ENCODE results near the gene TACC2. TPM values are rescaled to one million over a fixed set of nuclear protein-coding genes. Genes with fewer than 3 reads are reported as not detected.

TACC2 gene
- total RNA-seq, 2 experiments from 2014 or later: not detected

- CTCF ChIA-PET (ENCODE audit: unreplicated experiment): no interaction called here
- H2AFZ ChIP-seq (ENCODE audit: low read length): no peak overlapping the region
- H4K20me1 ChIP-seq (ENCODE audit: insufficient read depth, low read length): no peaks in the 10 kb centered on the region
- H3K4me3 ChIP-seq (ENCODE audit: low read depth, low read length, poor library complexity, severe bottlenecking): no peak overlapping the region
- no peak overlapping the region for H3K4me2 ChIP-seq (ENCODE audit: low read length)
- H3K9me2 ChIP-seq (ENCODE audit: insufficient read depth, low read length): no peaks in the 10 kb centered on the region
- H3K79me2 ChIP-seq (ENCODE audit: insufficient read depth, low read depth, low read length): no peaks in the 10 kb centered on the region
- H3K4me1 ChIP-seq (ENCODE audit: insufficient read depth, low read length, poor library complexity, severe bottlenecking): peaks cover 23% of the 10 kb centered on the region
- no peaks in the 10 kb centered on the region for H3K36me3 ChIP-seq (ENCODE audit: insufficient read depth, low read length)
- no peak for TF ChIP-seq EZH2phosphoT487 (IDR thresholded peaks at IDR 0.05; ENCODE audit: borderline replicate concordance, low read depth, low read length)
- peaks cover 13% of the 10 kb centered on the region; the same call in 1 of the 2 replicates for H3K9me3 ChIP-seq (ENCODE audit: low read length)
- DNase-seq (ENCODE audit: low spot score): no peak
- no peak overlapping the region for H3K27ac ChIP-seq (ENCODE audit: low read depth, low read length, poor library complexity, severe bottlenecking)
- POLR2A ChIA-PET: interaction anchor here (0.7 to 1.3 kb wide), 4 partner anchors 12 to 121 kb away, joined by 3 to 5 read pairs (median 3); no protein-coding TSS in a partner anchor
- intact Hi-C loops (cut with micrococcal nuclease; ENCODE audit: unreplicated experiment): no loop called here
- BruUV-seq (replicated peaks): no TSS peak
Observed at GRCh38 chr10:122302315-122302714, 313.4 kb downstream of the TACC2 start.

GRCh38 chr10:122303271-122304053 lies 314.5 kb downstream of the TACC2 start:
- BruUV-seq (replicated peaks): no TSS peak
- POLR2A ChIA-PET: interaction anchor here (0.5 to 0.6 kb wide), 2 partner anchors 71 to 83 kb away, joined by 3 read pairs; no protein-coding TSS in a partner anchor
- intact Hi-C loops (cut with micrococcal nuclease; ENCODE audit: unreplicated experiment): no loop called here
- Histone ChIP-seq H3K79me2 (ENCODE audit: insufficient read depth, low read depth, low read length) (no peaks in the 10 kb centered on the region), H2AFZ (ENCODE audit: low read length) (no peak overlapping the region), H3K4me2 (ENCODE audit: low read length) (no peak overlapping the region), H4K20me1 (ENCODE audit: insufficient read depth, low read length) (no peaks in the 10 kb centered on the region), H3K9me2 (ENCODE audit: insufficient read depth, low read length) (no peaks in the 10 kb centered on the region), H3K9me3 (ENCODE audit: low read length) (peaks cover 13% of the 10 kb centered on the region; the same call in 1 of the 2 replicates), H3K4me3 (ENCODE audit: low read depth, low read length, poor library complexity, severe bottlenecking) (no peak overlapping the region), H3K27ac (ENCODE audit: low read depth, low read length, poor library complexity, severe bottlenecking) (no peak overlapping the region), H3K36me3 (ENCODE audit: insufficient read depth, low read length) (no peaks in the 10 kb centered on the region), H3K4me1 (ENCODE audit: insufficient read depth, low read length, poor library complexity, severe bottlenecking) (peaks cover 34% of the 10 kb centered on the region)
- DNase-seq (ENCODE audit: low spot score): no peak
- no peak for TF ChIP-seq EZH2phosphoT487 (IDR thresholded peaks at IDR 0.05; ENCODE audit: borderline replicate concordance, low read depth, low read length)
- no peak for TF ChIP-seq CTCF (conservative IDR thresholded peaks at IDR 0.05; ENCODE audit: low read length)
- CTCF ChIA-PET (ENCODE audit: unreplicated experiment): no interaction called here

Small RNA genes lying within 50 kb of the gene (small RNA-seq; reads per million reads assigned to genes)
- not detected for gene RF02219

Other genes with a start within 250 kb of the TACC2 start
- gene ATE1, start 61.1 kb upstream of the TACC2 start, total RNA-seq (2014; rRNA removed; shearing (Covaris generic)): 14.8 and 17.8 TPM in 2 replicates
- 44.7 and 45.2 TPM in 2 replicates for gene ATE1, start 61.1 kb upstream of the TACC2 start, total RNA-seq (2022)
- gene NSMCE4A, start 13.9 kb upstream of the TACC2 start, total RNA-seq (2014; rRNA removed; shearing (Covaris generic)): 95.6 and 105 TPM in 2 replicates
- 69.5 and 77.7 TPM in 2 replicates for gene NSMCE4A, start 13.9 kb upstream of the TACC2 start, total RNA-seq (2022)

All from OCI-LY7 (cell line).